ES-I3 (cell line): Measurements from ENCODE around the gene OSBPL8.
A peak's percentile ranks its signal among the peaks of the same experiment; 100 is the strongest.

Experiments
- H3K36me3 ChIP-seq: 2 replicates; pipeline ENCODE4 v1.6.1; 2013; ENCODE audit warnings: mild to moderate bottlenecking, low read length, control low read depth, moderate library complexity; ENCODE audit not compliant: insufficient read depth
- H3K4me1 ChIP-seq: 2 replicates; pipeline ENCODE4 v1.6.1; 2013; ENCODE audit warnings: mild to moderate bottlenecking, control low read depth, low read length; ENCODE audit not compliant: insufficient read depth
- H3K9ac ChIP-seq: 2 replicates; pipeline ENCODE4 v1.6.1; 2013; ENCODE audit warnings: low read depth, mild to moderate bottlenecking, low read length, moderate library complexity
- H3K9me3 ChIP-seq: 2 replicates; pipeline ENCODE4 v1.6.1; 2013; ENCODE audit warnings: mild to moderate bottlenecking, low read length, moderate library complexity; ENCODE audit not compliant: control insufficient read depth, insufficient read depth

OSBPL8 gene

DNA sequence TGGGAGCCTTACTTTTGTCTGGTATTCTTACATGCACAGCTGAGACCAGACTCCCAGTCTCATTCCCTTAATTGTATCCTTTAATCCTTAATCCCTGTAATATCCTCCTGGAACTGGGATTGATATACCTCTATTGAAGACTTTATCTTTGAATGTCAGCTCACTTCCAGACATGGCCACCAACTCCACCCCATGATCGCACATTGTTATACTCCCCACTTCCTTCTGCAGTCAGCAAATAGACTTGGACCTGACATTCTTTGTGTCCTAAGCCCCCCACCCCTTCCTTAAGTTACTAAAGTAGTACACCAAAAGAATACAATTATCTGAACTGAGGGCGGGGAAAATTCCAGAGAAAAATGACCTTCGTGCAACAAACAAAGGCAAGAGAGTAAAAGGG lies 8.6 kb upstream of the OSBPL8 start:
- H3K9ac ChIP-seq, result no peak overlapping the region
- H3K9me3 ChIP-seq, result no peaks in the 10 kb centered on the region
- no peaks in the 10 kb centered on the region for H3K36me3 ChIP-seq
- no peaks in the 10 kb centered on the region for H3K4me1 ChIP-seq

DNA sequence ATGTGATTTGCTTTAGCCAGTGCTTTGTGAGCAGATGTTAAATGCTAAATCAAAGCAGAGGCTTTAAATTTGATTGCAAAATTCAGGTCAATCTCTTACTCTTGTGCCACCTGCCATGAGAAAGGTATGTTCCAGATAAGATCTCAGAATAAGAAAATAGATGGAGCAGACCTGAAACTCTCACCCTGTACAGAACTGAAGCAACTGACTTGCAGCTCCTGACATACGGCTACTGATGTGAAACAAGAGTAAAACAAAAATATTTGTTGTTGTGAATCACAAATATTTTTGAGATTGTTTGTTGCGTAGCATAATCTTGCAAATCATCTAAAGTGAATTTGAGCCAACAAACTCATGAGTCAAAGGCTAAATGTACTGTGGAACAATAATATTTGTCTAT lies 3.5 kb upstream of the OSBPL8 start:
- Histone ChIP-seq H3K9ac (no peak overlapping the region), H3K9me3 (no peaks in the 10 kb centered on the region), H3K4me1 (no peaks in the 10 kb centered on the region), H3K36me3 (no peaks in the 10 kb centered on the region)

DNA sequence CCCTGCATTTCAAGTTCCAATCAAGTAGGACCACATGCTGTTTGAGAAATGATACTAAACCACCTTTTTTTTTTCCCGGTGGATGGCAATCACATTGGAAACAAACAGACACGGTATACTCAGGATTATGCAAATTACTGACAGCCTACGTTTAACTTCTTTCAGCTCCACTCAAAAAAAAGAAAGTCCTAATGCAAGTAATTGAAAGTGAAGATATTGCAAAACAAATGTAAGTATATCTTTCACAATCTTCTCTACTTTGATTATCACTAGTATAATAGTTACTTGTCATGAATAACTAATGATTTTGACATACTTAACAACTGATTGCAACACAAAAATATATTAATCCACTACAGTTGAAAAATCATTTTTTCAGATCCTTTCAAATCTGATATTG lies 2.6 kb upstream of the OSBPL8 start:
- no peaks in the 10 kb centered on the region for H3K36me3 ChIP-seq
- H3K9me3 ChIP-seq, result no peaks in the 10 kb centered on the region

DNA sequence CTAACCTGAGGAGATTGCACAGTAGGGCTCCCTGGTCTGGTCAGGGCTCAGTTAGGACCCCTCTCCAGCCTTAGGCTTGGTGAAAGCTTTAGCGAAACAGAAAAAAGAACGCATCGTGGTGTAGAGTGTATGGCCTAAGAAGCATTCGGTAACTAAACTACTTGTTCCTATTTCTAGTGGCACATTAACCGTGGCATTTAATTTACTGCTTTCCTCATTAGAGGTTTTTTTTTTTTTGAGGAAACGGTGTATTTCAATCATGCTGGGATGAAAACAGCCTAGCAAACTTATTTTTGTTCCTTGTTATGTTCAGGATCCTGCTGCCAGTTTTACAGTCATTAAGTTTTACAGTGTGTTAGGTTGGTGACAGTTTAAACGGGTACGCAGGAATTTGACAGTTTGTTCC lies 518 bp upstream of the OSBPL8 start:
- Histone ChIP-seq H3K9ac (peak overlapping the region; percentile 91), H3K36me3 (no peaks in the 10 kb centered on the region), H3K4me1 (no peaks in the 10 kb centered on the region), H3K9me3 (no peaks in the 10 kb centered on the region)

More for the DNA sequence above, 2.6 kb upstream of the OSBPL8 start:
- Histone ChIP-seq H3K4me1 (no peaks in the 10 kb centered on the region), H3K9ac (no peak overlapping the region)

DNA sequence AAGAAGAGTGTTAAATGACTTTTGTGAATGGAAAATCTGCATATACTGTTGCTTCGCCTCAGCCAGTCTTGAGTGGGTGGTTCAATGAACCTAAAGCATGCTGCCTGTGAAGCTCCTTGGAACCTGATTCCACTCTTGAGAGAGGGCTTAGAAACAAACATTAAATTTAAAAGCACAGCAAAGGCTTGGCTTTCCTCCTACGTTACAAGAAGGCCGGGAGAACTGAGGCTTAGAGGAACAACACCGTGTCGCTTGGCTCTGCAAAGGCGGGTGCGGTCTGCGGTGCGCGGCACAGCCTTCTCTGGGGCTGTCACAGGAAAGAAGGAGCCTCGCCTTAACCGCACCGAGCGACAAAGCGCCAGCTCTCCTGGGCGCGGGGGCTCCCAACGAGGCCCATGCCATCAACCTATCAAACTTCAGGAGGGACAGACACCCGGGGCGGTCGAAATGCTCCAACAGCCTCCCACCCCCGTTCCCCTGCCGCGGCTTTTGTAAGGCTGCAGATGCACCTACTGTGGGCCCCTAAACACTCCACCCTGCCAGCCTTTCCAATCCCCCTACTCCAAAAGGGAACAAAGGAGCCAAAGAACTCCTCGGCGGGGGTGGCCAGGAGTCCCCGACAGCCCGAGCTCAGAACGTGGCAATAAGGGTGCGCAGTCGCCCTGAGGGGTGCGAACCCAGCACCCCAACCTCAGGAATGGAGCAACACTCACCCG lies 729 bp downstream of the OSBPL8 start:
- H3K9ac ChIP-seq, result peak overlapping the region; percentile 91
- H3K36me3 ChIP-seq, result no peaks in the 10 kb centered on the region
- H3K4me1 ChIP-seq, result no peaks in the 10 kb centered on the region
- H3K9me3 ChIP-seq, result no peaks in the 10 kb centered on the region

DNA sequence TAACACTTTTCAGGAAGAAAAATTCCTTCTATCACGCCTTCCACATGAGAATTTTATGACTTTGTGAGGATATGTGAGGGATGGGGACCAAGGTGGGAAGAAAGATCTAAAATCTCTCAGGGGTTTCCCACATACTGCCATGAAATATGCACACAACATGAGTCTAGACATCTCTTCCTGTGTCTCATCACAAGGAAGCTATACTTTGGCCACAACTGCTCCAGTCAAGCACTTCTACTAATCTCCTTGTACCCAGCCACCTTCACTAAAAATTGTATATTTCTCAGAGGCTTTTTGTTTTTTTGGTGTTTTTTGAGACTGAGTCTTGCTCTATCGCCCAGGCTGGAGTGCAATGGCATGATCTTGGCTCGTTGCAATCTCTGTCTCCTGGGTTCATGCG lies 3.2 kb downstream of the OSBPL8 start:
- H3K9ac ChIP-seq, result no peak overlapping the region
- no peaks in the 10 kb centered on the region for H3K9me3 ChIP-seq
- H3K4me1 ChIP-seq, result no peaks in the 10 kb centered on the region
- no peaks in the 10 kb centered on the region for H3K36me3 ChIP-seq

DNA sequence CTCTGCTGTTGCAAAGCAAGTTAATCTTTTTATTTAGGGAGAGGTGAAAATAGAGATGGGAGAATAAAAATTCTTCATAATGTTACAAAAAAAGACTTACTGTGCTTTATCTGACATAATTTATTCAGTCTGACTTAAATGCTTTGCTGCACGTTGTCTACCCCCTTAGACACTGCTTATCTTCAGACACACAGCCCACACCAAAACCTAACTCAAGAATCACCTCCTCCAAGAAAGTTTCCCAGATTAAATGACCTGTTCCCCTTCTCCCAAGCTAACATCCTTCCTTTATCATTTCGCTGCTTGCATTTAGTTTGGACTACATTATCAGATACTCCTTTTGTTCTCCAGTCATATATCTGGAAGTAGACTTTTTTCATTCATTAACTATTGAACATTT lies 3.8 kb downstream of the OSBPL8 start:
- Histone ChIP-seq H3K9me3 (no peaks in the 10 kb centered on the region), H3K4me1 (no peaks in the 10 kb centered on the region), H3K9ac (no peak overlapping the region), H3K36me3 (no peaks in the 10 kb centered on the region)

DNA sequence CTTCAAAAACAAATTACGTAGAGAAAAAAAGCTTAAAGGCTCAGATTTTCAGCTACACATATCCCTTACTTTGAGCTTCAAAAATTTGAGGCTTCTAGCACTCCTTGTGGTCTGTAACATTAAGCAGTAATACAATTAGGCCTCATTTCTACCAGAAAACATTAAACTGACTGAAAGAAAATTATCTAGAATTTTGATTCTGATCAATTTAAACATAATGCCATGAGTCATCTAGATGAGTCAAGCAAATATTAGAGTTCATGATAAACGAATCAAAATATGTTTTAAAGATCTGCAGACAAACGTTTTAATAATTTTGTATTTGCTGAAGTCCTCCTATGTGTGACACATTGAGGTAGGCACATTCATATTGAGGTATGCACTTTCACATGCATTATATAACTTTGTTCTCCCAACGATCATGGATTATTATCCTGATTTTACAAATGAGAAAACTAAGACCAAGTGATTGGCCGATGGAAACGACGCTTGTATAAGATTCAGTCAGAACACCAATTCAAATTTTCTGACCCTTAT lies 4.3 kb downstream of the OSBPL8 start:
- Histone ChIP-seq H3K4me1 (no peaks in the 10 kb centered on the region), H3K9me3 (no peaks in the 10 kb centered on the region), H3K9ac (no peak overlapping the region), H3K36me3 (no peaks in the 10 kb centered on the region)

DNA sequence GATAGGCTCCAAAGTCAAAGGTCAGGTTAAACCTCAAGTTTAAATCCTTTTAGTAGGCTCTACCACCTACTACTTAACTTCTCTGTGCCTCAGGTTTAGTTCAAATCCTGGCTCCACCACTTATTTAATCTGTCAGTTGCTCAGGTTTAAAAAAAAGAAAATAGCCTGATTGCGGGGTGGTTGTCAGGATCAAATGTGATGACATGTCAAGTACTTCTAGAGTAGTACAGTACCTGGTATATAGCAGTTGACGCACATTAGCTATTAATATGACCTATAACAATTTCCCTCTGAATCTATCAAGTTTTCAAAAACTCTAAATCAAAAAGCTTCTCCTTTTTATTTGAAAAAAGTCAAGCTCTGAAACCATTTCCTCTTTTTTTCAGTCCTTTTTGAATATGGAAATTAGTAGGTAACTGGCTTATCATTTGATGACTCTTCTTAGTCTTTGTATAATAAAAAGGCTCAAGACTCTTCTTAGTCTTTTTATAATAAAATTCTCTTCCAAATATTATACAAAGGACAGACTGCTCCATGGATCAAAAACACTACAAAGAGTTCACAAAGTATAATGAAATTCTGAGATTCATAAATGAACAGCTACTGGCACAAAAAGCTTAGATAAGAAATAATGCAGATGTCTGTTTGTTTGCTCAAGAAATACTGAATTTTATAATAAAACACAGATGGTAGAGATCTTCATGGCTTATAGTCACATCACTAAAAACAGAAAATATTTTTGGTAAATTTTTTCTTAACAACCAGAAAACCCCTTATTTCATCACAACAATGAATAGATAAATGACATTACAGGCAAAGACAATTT lies 5.0 kb downstream of the OSBPL8 start:
- no peaks in the 10 kb centered on the region for H3K9me3 ChIP-seq
- no peaks in the 10 kb centered on the region for H3K36me3 ChIP-seq
- H3K4me1 ChIP-seq, result no peaks in the 10 kb centered on the region
- H3K9ac ChIP-seq, result no peak overlapping the region

DNA sequence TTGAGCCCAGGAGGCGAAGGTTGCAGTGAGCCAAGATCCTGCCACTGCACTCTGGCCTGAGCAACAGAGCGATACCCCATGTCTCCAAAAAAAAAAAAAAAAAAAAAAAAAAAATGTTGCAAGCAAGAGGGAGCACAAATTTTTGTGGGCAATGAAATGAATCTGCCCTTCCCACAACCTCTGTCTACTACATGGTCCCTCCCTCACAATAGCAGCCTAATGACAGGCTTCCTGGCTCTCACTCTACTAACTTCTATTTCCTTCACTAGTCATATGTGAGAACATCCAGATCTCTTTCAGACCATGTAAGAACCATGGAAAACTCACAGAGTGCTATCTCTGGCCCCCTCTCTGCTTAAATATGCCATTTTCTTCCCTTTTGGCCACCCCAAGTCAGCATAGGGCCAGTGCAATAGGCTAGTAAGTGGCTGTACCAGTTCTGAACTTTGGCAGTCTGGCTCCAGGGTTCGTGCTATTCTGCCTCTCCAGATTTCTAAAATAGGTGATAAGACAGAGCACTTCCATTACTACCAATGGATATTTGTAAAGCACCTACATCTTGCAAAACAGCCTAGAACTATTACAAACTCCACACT lies 7.1 kb downstream of the OSBPL8 start:
- no peak overlapping the region for H3K9ac ChIP-seq
- no peaks in the 10 kb centered on the region for H3K36me3 ChIP-seq
- peaks cover 12% of the 10 kb centered on the region for H3K4me1 ChIP-seq
- no peaks in the 10 kb centered on the region for H3K9me3 ChIP-seq

DNA sequence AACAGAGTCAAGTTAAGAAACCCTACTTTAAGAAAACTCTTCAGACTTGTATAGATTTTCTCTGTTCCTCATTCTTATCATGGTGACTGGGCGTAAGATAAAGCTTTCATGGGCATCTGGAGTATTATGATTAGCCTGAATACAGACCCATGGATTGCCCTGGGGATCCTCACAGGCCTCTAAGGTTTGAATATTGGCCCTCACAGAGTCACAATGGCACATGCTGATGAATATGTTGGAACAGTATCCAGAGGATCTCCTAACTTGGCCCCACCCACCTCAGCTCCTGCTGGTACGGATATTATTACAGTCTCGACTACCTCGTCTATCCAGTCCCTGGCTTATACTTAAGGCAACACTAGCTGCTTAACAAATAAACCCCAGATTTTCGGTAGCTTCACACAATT lies 8.1 kb downstream of the OSBPL8 start:
- H3K9me3 ChIP-seq, result no peaks in the 10 kb centered on the region
- no peak overlapping the region for H3K9ac ChIP-seq
- peaks cover 21% of the 10 kb centered on the region for H3K4me1 ChIP-seq
- H3K36me3 ChIP-seq, result no peaks in the 10 kb centered on the region

DNA sequence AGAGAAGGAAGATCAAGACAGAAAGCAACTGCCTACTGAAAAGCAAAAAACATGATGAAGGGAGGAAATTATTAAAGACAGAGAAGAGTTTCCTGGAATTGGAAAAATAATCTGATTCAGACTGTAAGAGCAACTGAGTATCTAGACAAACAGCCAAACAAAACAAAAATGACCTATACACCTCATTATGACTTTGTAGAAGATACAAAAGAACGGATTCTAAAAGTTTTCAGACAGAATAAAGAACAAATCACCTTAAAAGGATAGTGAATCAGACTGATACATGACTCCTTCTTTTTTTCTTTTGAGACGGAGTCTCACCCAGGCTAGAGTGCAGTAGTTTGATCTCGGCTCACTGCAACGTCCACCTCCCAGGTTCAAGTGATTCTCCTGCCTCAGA lies 10.4 kb downstream of the OSBPL8 start:
- peaks cover 36% of the 10 kb centered on the region for H3K4me1 ChIP-seq
- H3K9me3 ChIP-seq, result no peaks in the 10 kb centered on the region

DNA sequence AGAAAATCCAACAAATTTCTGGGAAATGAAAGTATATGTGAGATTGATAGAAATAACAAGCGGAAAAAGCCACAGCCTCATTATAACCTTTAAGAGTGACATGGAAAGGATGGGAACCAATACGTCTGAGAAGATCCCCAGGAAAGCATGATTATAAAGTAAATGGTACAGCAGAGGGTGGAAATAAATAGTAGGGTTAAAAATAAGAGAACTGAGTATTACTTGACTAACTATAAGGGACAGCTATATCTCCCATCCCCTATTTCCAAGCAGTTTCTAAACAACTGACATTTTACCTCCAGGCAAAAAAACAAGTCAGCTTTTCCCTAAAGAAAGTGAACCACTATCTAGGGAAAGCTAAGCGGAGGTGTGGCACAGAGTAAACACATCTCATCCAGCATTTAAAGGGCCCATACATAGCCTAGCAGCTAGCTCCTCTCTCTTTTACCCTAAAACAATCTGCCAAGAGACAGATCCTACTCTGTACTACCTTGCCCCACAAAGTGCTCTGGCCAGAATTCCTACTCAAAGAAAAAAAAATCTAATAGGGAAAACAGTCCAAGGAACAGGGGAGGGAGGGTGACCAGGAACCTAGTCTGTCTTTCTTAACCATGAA lies 11.2 kb downstream of the OSBPL8 start:
- peaks cover 43% of the 10 kb centered on the region for H3K4me1 ChIP-seq
- no peaks in the 10 kb centered on the region for H3K36me3 ChIP-seq
- H3K9me3 ChIP-seq, result no peaks in the 10 kb centered on the region
- no peak overlapping the region for H3K9ac ChIP-seq

More for the DNA sequence above, 10.4 kb downstream of the OSBPL8 start:
- no peaks in the 10 kb centered on the region for H3K36me3 ChIP-seq
- no peak overlapping the region for H3K9ac ChIP-seq

DNA sequence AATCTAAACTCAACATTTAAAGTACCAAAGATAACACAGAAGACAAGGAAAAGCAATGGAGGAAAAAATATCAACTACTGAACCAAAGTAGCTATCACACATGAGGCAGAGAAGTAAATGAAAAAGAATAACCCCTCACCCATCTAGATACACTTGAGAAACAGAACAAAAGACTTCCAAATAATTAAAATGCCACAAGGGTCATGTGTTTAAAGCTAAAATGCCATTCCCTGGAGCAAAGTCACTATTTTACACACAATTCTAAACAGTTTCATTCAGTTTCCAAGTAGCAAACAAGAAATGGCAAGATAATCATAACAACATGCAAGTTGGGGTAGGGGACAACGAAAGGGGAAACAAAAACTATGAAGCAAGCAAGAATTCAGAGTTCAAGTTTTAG lies 12.0 kb downstream of the OSBPL8 start:
- H3K36me3 ChIP-seq, result no peaks in the 10 kb centered on the region
- no peaks in the 10 kb centered on the region for H3K9me3 ChIP-seq
- peaks cover 43% of the 10 kb centered on the region for H3K4me1 ChIP-seq
- no peak overlapping the region for H3K9ac ChIP-seq
